GM18867 (cell line): ENCODE measurements around the gene SLC9A9.
"Not testable (repeated sequence)": the region's sequence is repeated elsewhere in the genome, so short reads cannot be mapped to it uniquely, and the experiment has no call there.

Experiments
- ATAC-seq: cut with Tn5 transposase; IDR thresholded peaks from one replicate; pipeline ENCODE4 v1.9.1; 2021; ENCODE audit warnings: mild to moderate bottlenecking, moderate library complexity; ENCODE audit not compliant: unreplicated experiment

The SLC9A9 gene

GRCh38 chr3:143810953-143811265 lies 37.4 kb downstream of the SLC9A9 start:
- no peak for ATAC-seq

DNA sequence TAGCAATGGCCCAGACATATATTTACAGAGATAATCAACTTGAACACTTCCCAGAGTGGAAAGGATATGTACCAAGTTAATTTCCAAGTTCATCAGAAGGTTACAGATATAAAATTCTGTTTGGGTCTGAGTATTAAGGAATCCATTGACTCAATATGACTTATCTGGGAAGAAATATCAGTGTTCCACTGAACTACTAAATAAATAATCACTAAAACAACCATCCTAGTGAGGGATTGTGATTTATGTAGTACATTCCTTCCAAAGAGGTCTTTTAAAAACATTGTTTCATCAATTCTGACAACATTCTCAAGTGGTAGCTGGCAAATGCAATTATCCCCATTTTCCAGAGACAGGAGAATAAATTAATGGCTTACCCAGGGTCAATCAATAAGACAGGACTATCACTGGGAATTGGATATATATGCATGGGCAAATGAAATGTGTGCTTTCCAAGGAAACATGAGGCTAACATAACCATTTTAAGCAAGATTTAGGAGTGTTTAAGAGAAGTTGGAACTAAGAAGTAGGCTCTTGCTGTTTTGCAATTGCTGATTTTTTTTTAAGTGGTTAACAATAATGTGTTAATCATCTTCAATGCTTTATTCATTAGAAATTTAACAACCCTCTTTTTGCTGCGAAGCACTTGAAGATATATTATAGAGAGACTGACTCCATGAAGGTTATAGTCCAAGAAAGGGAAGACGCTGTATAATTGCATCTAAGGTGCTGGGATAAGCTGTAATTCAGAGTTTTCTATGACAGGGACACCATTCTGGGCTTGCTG lies 37.9 kb downstream of the SLC9A9 start:
- ATAC-seq: no peak

- no peak for ATAC-seq
These were observed 39.1 kb downstream of the SLC9A9 start for GRCh38 chr3:143809121-143809621.

DNA sequence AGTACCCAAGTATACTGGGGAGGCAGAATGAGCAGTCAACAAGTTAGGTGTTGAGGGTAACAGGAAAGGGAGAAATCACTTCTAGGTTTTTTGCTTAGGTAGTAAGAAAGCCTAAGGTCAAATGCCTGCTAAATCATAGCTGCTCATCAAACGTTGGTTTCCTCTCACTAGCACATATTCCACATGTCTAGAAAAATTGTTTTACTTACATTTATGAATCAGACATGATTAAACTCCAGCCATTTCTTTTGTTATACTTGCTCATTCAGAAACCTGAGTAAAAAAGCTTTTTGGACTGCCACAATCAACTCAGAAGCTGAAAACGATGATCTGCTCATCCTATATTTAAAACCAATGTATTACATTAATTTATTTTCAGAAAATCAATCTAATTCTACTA lies 40.2 kb downstream of the SLC9A9 start:
- no peak for ATAC-seq

DNA sequence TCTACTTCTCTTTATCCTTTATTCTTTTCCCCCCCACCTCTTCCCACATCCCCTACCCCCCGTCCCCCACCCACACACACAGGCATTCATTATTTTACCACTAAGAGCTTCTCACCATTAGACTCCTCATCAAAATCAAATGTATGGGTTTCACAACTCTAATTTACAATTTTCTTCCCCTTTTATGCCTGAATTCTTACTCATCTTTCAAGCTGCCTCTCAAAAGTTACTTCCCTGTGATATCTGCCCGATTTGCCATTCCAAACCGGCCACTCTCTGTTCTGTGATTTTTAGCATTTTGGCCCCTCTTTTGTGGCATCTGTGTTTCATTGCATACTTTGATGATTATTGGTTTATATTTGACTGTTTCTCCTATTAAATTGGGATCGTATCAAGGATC lies 42.2 kb downstream of the SLC9A9 start:
- ATAC-seq: no peak

- not testable (repeated sequence) for ATAC-seq
These were observed 42.8 kb downstream of the SLC9A9 start for GRCh38 chr3:143805476-143805875.

DNA sequence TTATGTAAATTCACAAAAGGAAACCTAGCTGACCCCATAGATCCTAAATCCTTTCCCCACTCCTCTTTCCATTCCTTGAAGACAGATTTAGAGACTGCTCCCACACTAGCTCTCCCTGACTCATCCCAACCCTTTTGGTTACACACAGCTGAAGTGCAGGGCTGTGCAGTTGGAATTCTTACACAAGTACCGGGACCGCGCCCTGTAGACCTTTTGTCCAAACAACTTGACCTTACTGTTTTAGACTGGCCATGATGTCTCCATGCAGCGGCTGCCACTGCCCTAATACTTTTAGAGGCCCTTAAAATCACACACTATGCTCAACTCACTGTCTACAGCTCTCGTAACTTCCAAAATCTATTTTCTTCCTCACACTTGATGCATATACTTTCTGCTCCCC lies 47.2 kb downstream of the SLC9A9 start:
- not testable (repeated sequence) for ATAC-seq

DNA sequence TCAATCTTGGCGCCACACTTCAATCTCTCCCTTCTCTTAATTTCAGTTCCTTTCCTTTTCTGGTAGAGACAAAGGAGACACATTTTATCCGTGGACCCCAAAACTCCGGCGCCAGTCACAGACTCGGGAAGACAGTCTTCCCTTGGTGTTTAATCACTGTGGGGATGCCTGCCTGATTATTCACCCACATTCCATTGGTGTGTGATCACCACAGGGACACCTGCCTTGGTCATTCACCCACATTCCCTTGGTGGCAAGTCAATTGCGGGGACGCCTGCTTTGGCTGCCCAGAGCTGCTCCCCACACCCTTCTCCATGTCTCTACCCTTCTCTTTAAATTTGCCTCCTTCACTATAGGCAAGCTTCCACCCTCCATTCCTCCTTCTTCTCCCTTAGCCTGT lies 50.1 kb downstream of the SLC9A9 start:
- ATAC-seq: not testable (repeated sequence)

- no peak for ATAC-seq
These were observed 52.4 kb downstream of the SLC9A9 start for GRCh38 chr3:143795874-143796273.

DNA sequence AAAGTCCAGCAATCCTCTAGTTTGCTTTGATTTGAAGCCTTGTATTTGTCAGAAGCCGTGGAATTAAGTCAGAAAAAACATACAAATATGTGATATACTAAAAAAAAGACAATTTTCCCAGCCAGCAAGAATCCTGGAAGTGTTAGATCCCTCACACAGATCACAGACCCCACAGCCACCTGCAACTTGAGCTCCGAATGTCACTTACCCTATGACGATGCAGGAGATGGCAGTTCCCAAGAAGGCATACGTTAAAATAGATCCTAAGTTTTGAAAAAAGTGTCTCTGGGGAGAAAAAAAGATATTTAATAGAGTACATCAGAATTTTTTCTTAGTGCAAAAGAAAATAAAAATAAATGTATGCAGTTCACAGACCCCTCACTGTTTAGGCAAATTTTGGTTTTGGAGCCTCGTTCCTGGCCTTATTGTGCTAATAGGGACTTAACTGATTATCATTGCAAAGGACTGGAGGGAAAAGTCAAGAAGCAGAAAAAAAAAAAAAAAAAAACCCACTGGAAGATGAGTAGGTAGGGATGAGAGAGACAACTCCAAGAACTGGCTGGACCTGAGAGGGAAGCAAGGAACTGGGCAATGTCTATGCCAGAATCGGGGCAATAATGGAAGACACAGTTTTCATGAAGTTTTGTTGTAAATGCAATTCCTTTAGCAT lies 53.3 kb downstream of the SLC9A9 start:
- no peak for ATAC-seq

- no peak for ATAC-seq
These were observed 54.3 kb downstream of the SLC9A9 start for GRCh38 chr3:143793971-143794370.

DNA sequence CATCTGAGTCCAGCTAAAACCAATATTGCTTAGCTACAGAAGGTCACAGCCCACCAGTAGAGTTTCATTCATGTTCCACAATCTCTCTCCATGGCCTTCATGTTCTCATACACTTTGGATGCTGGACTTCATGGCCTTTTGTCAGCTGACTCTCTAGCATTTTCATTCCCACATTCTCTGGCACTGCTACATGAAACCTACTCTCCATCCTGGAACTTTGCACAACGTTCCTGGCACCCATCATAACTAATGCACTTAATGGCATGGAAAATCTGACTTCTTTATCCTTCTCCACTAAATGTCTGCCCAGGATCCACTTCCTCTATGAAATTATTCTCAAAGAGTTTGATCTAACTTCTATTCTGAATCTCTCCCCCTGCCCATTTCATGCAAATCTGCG lies 56.9 kb downstream of the SLC9A9 start:
- no peak for ATAC-seq

GRCh38 chr3:143786219-143787191 lies 61.8 kb downstream of the SLC9A9 start:
- ATAC-seq: no peak

GRCh38 chr3:143784446-143784845 lies 63.8 kb downstream of the SLC9A9 start:
- ATAC-seq: no peak

GRCh38 chr3:143783851-143784370 lies 64.4 kb downstream of the SLC9A9 start:
- ATAC-seq: no peak

DNA sequence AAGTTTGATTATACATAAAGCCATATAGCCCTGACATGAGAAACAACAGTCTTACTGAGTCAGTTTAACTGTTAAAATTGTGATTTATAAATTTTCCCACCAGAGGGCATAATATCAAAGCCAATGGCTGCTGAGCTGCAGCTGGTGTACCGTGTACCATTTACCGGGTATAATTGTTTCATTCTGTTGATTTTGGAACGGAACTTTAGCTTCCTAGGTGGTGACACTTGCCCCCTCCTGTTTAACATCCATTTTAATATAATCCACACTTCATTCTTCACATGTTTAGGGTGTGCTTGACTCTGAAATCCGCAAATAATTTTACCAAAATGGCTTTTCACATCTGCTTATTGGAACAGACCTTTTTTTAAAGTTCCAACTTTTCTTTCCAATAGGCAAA lies 72.8 kb downstream of the SLC9A9 start:
- ATAC-seq: peak; percentile 95

- no peak for ATAC-seq
These were observed 76.3 kb downstream of the SLC9A9 start for GRCh38 chr3:143771939-143772338.

DNA sequence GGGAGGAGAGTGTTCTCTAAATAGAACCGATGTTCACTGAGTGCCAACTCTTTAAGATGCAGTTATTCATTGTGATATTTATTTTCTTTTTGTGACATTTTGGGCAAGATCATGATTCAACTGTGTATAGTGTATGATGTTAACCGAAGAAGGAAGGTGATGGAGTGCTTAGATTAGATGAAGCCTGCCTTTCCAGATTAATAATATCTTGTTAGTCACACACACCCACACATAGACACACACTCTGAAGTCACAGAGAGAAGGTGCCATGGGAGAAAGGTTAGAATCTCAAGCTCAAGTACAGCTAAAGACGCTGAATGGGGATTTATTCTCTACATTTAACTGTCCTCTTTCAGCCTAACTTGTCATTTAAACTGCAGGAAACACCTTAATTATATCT lies 77.0 kb downstream of the SLC9A9 start:
- ATAC-seq: no peak

DNA sequence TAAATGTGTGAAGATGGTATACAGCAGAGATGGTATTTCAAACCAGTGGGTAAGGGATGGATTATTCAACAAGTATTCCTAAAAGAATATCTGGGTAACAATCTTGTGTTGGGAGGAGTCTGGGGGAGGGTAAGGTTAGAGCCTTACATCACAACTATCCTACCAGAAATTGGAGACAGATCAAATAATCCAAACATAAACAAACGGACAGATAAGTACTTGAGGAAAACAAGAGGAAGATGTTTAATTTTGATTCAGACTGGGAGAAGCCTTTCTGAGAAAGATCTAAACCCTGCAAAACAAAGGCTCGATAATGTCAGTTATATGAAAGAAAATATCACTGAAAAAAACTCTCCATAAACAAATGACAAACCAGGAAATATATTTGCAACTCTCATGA lies 77.9 kb downstream of the SLC9A9 start:
- no peak for ATAC-seq

GRCh38 chr3:143769616-143770015 lies 78.7 kb downstream of the SLC9A9 start:
- ATAC-seq: no peak

DNA sequence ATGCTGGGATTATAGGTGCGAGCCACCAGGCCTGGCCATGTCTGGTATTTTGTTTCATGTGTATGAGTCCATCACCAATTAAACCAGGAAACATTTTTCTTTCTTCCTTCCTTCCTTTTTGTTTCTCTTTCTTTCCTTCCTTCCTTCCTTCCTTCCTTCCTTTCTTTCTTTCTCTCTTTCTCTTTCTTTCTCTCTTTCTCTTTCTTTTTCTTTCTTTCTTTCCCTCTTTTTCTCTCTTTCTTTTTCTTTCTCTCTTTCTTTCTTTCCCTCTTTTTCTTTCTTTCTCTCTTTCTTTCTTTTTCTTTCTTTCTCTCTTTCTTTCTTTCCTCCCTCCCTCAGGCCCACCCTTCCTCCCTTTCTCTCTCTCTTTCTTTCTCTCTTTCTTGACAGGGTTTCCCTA lies 83.4 kb downstream of the SLC9A9 start:
- ATAC-seq: no peak
